ENCODE measurements around the gene TBCK. TPM values are rescaled to one million over a fixed set of nuclear protein-coding genes. Genes with fewer than 3 reads are reported as not detected.
A peak's percentile ranks its signal among the peaks of the same experiment; 100 is the strongest.
"Not testable (repeated sequence)": the region's sequence is repeated elsewhere in the genome, so short reads cannot be mapped to it uniquely, and the experiment has no call there.

TBCK gene
- total RNA-seq, 2 donors from 2014 or later: 31.3 to 46.1 TPM

DNA sequence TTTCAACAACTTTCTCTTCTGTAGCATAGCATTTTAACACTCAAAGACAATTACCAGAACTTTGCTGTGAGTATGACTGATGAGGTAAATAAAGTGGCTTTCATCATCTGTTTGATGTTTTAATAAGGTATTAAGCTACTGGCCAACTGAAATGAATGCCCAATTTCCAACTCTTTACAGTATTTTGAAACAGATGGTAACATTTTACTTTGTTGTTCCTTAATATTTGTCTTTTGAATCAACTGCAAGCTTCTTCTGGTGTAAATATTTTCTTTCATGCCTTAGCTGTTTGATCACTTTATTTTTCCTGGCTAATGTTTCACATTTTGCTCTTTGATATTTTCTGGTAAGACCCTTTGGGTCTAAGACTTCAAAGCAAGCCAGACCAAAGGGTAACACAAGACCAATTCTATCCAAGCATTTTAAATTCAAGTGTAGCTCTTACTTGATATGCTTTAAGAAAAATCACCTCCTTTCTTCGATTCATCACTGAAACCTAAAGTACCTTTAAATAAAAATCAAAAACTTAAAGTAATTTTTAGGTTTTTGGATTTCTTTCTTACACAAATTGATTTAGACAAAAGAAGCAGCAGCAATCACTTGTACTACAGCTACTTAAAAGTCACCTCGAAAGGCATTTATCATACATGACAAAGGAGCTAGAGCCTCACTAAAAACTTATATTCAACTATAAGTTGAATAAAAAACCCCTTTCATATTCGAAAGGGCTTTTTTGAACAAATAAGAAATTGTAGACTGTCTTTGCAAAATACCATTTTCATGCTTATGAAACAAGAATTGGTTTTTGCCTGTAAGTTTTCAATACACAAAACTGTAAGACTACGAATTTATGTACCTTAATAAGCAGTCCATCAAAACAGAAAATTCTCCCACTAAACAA, 57.6 kb downstream of the TBCK start:
- no peaks in the 10 kb centered on the region for H3K27me3 Mint-ChIP-seq
- no peak overlapping the region for H3K27ac Mint-ChIP-seq
- ATAC-seq (no peak), DNase-seq (ENCODE audit: low spot score) (no peak)
- no peaks in the 10 kb centered on the region for H3K4me1 Mint-ChIP-seq (ENCODE audit: low read depth in 2 of 2)
- H3K9me3 Mint-ChIP-seq: no peaks in the 10 kb centered on the region
- H3K4me3 Mint-ChIP-seq: no peak overlapping the region
- H3K36me3 Mint-ChIP-seq: no peaks in the 10 kb centered on the region

DNA sequence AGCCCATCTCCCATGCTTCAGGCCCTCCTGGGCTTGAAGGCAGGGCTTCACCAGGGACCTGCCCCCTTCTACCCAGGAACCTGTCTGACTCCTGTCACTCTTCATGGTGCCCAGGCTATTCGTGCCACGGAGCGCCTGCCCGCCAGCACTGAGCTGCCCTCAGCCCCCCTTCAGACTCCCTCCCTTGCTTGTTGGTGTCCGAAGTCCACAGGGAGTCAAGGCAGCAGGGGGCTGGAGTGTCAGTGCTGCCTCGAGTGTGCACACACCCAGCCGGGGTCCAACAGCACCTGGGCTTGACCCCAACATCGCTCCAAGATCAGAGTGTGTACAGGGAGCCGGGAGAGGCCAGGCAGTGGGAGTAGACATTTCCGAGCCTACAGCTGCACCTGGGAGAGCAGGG, 59.8 kb downstream of the TBCK start:
- DNase-seq (ENCODE audit: low spot score): no peak
- no peaks in the 10 kb centered on the region for H3K9me3 Mint-ChIP-seq
- no peaks in the 10 kb centered on the region for H3K4me1 Mint-ChIP-seq (ENCODE audit: low read depth in 2 of 2)
- no peaks in the 10 kb centered on the region for H3K36me3 Mint-ChIP-seq
- no peak overlapping the region for H3K4me3 Mint-ChIP-seq
- ATAC-seq: no peak
- no peak overlapping the region for H3K27ac Mint-ChIP-seq
- no peaks in the 10 kb centered on the region for H3K27me3 Mint-ChIP-seq

DNA sequence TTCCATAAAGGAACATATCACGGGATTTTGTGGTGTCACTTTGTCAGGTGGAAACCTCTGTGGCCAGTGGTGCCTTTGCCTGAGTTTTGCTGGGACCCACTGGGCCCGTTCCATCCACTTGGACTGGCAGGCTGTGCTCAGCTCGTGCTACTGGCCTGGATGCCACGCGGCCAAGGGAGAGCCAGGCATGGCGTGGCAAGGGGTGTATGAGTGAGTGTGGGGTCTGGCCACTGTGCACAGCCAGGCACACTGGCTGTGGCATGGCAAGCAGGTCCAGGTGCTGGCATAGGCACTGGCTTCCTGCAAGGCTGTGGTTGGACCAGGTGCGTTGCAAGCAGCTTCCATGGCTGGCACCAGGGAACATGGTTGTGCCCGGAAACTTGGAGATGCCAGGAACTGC, 60.8 kb downstream of the TBCK start:
- H3K4me3 Mint-ChIP-seq: no peak overlapping the region
- no peak overlapping the region for H3K27ac Mint-ChIP-seq
- no peaks in the 10 kb centered on the region for H3K36me3 Mint-ChIP-seq
- H3K9me3 Mint-ChIP-seq: no peaks in the 10 kb centered on the region
- no peaks in the 10 kb centered on the region for H3K27me3 Mint-ChIP-seq
- DNase-seq (ENCODE audit: low spot score) (no peak), ATAC-seq (no peak)
- H3K4me1 Mint-ChIP-seq (ENCODE audit: low read depth in 2 of 2): no peaks in the 10 kb centered on the region

DNA sequence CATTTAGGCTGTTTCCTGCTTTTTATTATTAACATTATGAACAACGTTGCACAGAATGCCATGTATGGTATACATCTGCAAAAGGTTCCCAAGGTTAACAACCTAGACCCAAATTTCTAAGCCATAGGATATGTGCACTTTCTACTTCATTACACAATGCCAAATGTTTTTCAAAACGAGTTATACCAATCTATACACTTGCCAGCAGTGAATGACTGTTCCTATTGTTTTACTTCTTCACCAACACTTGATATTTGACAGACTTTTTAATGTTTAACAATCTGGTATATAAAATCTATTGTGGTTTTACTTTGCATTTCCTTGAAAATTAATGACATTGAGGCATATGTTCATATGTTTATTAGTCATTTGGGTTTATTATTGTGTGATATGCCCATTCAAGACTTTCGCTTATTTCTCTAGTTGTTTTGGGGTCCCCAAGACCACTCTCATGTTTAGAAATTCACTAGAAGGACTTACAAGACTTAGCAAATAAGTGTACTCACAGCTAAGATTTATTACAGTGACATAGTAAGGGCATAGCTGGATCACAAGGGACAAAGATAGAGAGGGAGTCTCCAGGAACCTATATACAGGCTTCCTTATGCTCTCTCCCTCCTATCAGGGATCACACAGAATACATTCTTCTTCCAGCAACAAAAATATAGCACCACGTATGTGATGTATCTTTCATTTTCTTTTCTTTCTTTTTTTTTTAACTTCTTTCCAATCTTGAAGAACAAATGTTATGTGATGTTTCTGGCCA, 62.5 kb downstream of the TBCK start:
- Mint-ChIP-seq H3K4me3 (no peak overlapping the region), H3K4me1 (ENCODE audit: low read depth in 2 of 2) (no peaks in the 10 kb centered on the region), H3K36me3 (no peaks in the 10 kb centered on the region), H3K9me3 (no peaks in the 10 kb centered on the region), H3K27ac (no peak overlapping the region), H3K27me3 (no peaks in the 10 kb centered on the region)
- DNase-seq (ENCODE audit: low spot score): no peak
- no peak for ATAC-seq

DNA sequence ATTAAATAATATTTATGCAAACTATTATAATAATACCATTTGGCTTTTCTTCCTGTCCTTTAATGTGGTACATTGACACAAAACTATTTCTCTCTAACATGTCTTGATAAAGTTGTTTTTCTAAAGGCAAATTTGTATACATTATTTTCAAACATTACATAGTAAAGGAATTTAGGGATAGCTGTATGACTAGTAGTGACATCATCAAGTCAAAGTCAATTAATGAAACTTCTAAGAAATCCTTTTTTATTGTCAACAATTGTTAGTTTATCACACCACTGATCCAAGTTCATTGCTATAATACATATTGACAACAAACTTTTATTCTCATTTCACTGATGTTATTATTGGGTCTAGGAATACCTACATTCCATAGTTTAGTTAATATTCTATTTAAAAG, 68.4 kb downstream of the TBCK start:
- DNase-seq (ENCODE audit: low spot score) (no peak), ATAC-seq (no peak)
- Mint-ChIP-seq H3K27ac (no peak overlapping the region), H3K4me3 (no peak overlapping the region), H3K36me3 (no peaks in the 10 kb centered on the region), H3K4me1 (ENCODE audit: low read depth in 2 of 2) (no peaks in the 10 kb centered on the region), H3K9me3 (no peaks in the 10 kb centered on the region), H3K27me3 (no peaks in the 10 kb centered on the region)

DNA sequence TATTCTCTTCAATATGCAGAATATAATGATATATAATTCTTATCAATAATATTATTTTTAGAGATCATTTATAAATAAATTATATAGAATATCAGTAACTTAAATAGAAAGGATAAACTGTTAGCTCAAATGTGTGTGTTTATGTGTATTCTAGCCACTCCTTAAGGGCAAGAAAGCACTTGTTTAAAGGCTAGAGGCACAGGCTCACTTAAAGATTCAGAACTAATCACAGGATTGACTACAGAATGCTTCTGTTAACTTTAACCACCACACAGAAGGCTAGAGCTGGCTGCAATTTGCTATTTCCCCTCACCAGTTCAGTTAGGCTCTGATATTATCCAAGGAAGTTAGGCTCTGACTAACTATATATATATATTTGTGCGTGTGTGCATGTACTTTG, 69.6 kb downstream of the TBCK start:
- H3K36me3 Mint-ChIP-seq: no peaks in the 10 kb centered on the region
- ATAC-seq (no peak), DNase-seq (ENCODE audit: low spot score) (no peak)
- no peak overlapping the region for H3K27ac Mint-ChIP-seq
- H3K4me3 Mint-ChIP-seq: no peak overlapping the region
- no peaks in the 10 kb centered on the region for H3K27me3 Mint-ChIP-seq
- H3K9me3 Mint-ChIP-seq: no peaks in the 10 kb centered on the region
- H3K4me1 Mint-ChIP-seq (ENCODE audit: low read depth in 2 of 2): no peaks in the 10 kb centered on the region

DNA sequence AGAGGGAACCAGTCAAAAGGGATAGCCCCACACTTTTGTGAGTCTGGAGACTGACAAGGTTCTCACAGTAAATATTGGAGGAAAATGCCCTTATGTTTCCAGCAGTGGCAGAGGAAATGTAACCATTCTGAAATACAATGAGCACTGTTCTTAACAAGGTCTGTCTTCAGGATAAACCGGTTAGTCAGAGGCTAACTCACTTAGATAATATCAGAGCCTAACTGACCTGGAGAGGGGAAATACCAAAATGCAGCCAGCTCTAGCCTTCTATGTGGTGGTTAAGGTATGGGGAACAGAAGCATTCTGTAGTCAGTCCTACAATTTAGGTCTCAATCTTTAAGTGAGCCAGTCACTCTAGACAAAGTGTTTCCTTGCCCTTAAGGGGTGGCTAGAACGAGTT, 70.8 kb downstream of the TBCK start:
- no peak for DNase-seq (ENCODE audit: low spot score)
- Mint-ChIP-seq H3K27ac (no peak overlapping the region), H3K36me3 (no peaks in the 10 kb centered on the region), H3K27me3 (no peaks in the 10 kb centered on the region), H3K4me3 (no peak overlapping the region), H3K4me1 (ENCODE audit: low read depth in 2 of 2) (no peaks in the 10 kb centered on the region), H3K9me3 (no peaks in the 10 kb centered on the region)
- no peak for ATAC-seq

DNA sequence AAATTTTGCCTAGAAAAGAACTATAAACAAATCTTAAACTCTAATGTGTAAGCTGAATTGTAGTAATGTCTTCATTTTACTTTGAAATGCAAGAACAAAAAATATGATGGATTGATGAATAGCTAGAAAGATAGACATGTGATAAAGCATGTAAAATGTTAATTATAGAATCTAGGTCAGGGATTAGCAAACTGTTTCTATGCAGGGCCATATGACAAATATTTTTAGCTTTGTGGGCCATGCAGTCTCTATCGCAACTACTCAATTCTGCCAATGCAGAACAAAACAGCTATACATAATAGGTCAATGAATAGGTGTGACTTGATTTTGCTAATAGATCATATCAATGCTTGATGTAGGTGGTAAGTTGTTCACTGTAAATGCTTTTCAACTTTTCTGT, 75.3 kb downstream of the TBCK start:
- H3K4me1 Mint-ChIP-seq (ENCODE audit: low read depth in 2 of 2): no peaks in the 10 kb centered on the region
- H3K27ac Mint-ChIP-seq: no peak overlapping the region
- no peak for DNase-seq (ENCODE audit: low spot score)
- no peak overlapping the region for H3K4me3 Mint-ChIP-seq
- no peak for ATAC-seq
- no peaks in the 10 kb centered on the region for H3K27me3 Mint-ChIP-seq
- no peaks in the 10 kb centered on the region for H3K36me3 Mint-ChIP-seq
- no peaks in the 10 kb centered on the region for H3K9me3 Mint-ChIP-seq

DNA sequence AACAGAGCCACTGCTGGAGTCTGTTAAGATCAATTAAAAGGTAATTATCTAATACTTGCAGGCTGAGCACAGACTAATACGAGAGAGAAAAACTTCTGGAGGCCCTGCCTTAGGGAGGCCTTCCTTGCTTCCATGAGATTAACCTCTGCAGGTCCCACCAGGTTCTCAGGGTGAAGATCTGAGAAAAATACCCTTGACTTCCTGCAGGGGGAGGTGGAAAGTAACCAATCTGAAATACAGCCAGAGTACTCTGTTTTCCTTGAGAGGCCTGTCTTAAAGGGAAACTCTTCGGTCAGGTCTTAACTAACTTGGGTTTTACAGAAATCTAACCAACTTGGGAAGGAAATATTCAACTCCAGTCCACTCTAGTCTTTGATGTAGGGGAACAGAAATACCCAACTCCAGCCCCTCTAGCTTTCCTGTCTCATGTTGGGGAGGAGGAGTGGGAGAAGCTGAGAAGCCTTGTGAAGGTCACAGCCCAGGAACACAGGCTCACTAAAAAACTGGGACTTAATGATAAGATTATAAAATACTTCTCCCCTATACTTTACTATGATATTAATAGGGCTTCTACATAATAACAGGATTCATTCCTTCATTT, 77.1 kb downstream of the TBCK start:
- peak in 1 of 2 donors; percentile 44 for ATAC-seq
- no peaks in the 10 kb centered on the region for H3K36me3 Mint-ChIP-seq

DNA sequence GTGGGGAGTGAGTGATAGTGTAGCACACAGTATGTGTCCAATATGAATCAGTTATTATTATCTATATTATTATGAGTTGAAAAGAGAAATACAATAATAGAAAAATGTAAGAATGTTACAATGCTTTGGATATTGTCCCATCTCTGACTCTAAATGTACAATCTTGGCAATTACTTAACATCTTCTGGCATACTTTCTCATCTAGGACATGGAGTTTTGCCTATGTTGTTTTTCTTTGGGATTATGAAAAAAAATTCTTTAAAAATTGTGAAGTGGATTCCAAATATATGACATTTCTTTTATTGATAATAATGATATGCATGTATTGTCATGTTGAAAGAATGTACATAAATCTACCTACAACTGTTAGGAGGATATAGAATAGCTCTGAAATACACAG, 84.1 kb downstream of the TBCK start:
- no peaks in the 10 kb centered on the region for H3K9me3 Mint-ChIP-seq
- no peaks in the 10 kb centered on the region for H3K27me3 Mint-ChIP-seq
- H3K4me3 Mint-ChIP-seq: no peak overlapping the region
- no peak overlapping the region for H3K27ac Mint-ChIP-seq
- peaks cover 22% of the 10 kb centered on the region for H3K36me3 Mint-ChIP-seq
- no peaks in the 10 kb centered on the region for H3K4me1 Mint-ChIP-seq (ENCODE audit: low read depth in 2 of 2)
- DNase-seq (ENCODE audit: low spot score): no peak
- no peak for ATAC-seq

More for the DNA sequence above, 77.1 kb downstream of the TBCK start:
- DNase-seq (ENCODE audit: low spot score): no peak
- H3K27me3 Mint-ChIP-seq: no peaks in the 10 kb centered on the region
- no peaks in the 10 kb centered on the region for H3K9me3 Mint-ChIP-seq
- no peak overlapping the region for H3K27ac Mint-ChIP-seq
- H3K4me3 Mint-ChIP-seq: no peak overlapping the region
- no peaks in the 10 kb centered on the region for H3K4me1 Mint-ChIP-seq (ENCODE audit: low read depth in 2 of 2)

DNA sequence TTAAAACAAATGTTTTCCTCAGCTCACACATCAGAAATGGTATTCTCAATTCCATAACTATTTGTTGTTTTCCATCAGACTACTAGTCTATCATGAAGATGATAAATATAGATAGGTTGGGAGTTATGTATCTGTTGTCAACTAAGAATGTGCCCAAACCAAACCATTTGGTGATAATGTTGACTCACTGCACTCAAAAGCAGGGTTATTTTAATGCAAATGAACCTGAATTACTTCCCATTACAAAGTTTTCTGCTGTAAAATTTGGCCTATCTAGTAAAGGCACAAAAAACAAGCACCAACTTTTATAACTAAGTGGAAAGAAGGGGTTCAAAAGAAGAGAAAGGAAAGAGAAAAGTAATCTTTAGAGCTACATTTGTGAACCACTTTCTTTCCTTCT, 93.5 kb downstream of the TBCK start:
- H3K4me3 Mint-ChIP-seq: no peak overlapping the region
- ATAC-seq: no peak
- H3K27me3 Mint-ChIP-seq: no peaks in the 10 kb centered on the region
- H3K4me1 Mint-ChIP-seq (ENCODE audit: low read depth in 2 of 2): no peaks in the 10 kb centered on the region
- H3K36me3 Mint-ChIP-seq: peaks cover 13% of the 10 kb centered on the region
- no peak for DNase-seq (ENCODE audit: low spot score)
- no peaks in the 10 kb centered on the region for H3K9me3 Mint-ChIP-seq
- H3K27ac Mint-ChIP-seq: no peak overlapping the region

DNA sequence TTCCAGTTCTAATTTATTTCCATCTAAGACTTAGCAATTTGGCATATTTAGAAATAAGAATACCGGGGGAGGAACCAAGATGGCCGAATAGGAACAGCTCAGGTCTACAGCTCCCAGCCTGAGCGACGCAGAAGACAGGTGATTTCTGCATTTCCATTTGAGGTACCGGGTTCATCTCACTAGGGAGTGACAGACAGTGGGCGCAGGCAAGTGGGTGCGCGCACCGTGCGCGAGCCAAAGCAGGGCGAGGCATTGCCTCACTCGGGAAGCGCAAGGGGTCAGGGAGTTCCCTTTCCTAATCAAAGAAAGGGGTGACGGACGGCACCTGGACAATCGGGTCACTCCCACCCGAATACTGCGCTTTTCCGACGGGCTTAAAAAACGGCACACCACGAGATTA, 102.7 kb downstream of the TBCK start:
- not testable (repeated sequence) for H3K9me3 Mint-ChIP-seq; H3K27ac Mint-ChIP-seq; ATAC-seq; H3K4me1 Mint-ChIP-seq (ENCODE audit: low read depth in 2 of 2); H3K4me3 Mint-ChIP-seq; DNase-seq (ENCODE audit: low spot score); H3K36me3 Mint-ChIP-seq; H3K27me3 Mint-ChIP-seq

DNA sequence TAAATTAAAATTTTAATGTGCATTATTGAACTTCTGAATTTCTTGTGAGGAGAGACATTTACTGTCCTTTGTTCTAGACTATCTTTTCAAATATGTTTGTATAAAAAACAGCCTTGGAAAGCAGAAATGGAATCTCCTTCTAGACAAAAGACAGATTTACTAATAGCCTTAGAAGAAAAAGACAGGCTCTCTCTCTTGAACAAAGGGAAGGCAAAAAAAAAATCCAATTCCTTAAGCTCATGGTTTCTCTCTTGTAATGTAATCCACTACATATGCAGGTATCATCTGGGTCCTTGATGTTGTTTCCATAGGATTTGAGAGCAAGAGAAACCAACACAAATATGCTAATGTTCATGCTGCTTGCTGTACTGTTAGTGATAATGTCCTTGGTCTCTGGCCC, 106.0 kb downstream of the TBCK start:
- Mint-ChIP-seq H3K27ac (no peak overlapping the region), H3K4me1 (ENCODE audit: low read depth in 2 of 2) (no peaks in the 10 kb centered on the region), H3K27me3 (no peaks in the 10 kb centered on the region), H3K4me3 (no peak overlapping the region), H3K36me3 (no peaks in the 10 kb centered on the region), H3K9me3 (no peaks in the 10 kb centered on the region)
- DNase-seq (ENCODE audit: low spot score) (no peak), ATAC-seq (no peak)
